OCI-LY7 (cell line): Measurements from ENCODE around the gene MYLK4.

Source experiments
- EZH2phosphoT487 ChIP-seq: fragments of 200-600 bp; sonication (generic); IDR thresholded peaks from 2 replicates; pipeline ENCODE4 v1.6.1; 2018; ENCODE audit warnings: low read depth, borderline replicate concordance, mild to moderate bottlenecking, mixed run types, antibody characterized with exemption, low read length, moderate library complexity, mixed read lengths
- TF ChIP-seq, protein P1 (sequence below): fragments of 200-600 bp; sonication (generic); conservative IDR thresholded peaks from 2 replicates; pipeline ENCODE4 v1.5.1; 2014; ENCODE audit warnings: mild to moderate bottlenecking, antibody characterized with exemption, low read length, moderate library complexity, mixed read lengths

DNA sequence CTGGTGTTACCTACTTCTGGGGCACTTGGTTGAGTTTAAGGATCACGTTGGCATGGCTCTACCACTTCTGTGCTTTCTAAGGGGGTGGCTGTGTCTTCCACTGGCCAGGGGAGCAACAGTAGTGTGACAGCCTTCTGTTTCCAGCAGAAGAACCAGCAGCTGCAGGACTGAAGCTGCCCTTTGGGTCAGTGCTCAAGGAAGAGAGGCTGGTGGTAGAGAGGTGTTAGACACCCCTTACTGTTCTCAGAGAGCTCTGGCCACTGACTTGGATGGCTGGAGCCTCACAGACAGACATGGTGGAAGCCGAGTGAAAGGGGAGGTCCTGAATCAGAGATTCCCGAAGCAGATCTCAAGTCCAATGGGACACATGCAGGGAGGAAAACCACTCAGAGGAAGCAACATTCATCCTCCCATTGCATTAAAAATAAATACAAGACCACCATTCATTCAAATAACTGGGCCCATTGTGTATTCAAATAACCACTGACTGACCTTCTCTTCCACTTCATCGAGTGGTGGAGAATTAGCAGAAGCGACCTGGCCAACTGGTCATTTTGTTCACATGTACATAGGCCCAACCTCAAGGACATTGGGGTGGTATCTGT lies 106.7 kb downstream of the MYLK4 start:
- TF ChIP-seq, protein P1, sequence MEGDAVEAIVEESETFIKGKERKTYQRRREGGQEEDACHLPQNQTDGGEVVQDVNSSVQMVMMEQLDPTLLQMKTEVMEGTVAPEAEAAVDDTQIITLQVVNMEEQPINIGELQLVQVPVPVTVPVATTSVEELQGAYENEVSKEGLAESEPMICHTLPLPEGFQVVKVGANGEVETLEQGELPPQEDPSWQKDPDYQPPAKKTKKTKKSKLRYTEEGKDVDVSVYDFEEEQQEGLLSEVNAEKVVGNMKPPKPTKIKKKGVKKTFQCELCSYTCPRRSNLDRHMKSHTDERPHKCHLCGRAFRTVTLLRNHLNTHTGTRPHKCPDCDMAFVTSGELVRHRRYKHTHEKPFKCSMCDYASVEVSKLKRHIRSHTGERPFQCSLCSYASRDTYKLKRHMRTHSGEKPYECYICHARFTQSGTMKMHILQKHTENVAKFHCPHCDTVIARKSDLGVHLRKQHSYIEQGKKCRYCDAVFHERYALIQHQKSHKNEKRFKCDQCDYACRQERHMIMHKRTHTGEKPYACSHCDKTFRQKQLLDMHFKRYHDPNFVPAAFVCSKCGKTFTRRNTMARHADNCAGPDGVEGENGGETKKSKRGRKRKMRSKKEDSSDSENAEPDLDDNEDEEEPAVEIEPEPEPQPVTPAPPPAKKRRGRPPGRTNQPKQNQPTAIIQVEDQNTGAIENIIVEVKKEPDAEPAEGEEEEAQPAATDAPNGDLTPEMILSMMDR: no peak
- no peak for TF ChIP-seq EZH2phosphoT487
